Measurements from ENCODE around the gene NPSR1. TPM values are rescaled to one million over a fixed set of nuclear protein-coding genes. Genes with fewer than 3 reads are reported as not detected.

The NPSR1 gene
- total RNA-seq, 1 experiment from 2014 or later = not detected

DNA sequence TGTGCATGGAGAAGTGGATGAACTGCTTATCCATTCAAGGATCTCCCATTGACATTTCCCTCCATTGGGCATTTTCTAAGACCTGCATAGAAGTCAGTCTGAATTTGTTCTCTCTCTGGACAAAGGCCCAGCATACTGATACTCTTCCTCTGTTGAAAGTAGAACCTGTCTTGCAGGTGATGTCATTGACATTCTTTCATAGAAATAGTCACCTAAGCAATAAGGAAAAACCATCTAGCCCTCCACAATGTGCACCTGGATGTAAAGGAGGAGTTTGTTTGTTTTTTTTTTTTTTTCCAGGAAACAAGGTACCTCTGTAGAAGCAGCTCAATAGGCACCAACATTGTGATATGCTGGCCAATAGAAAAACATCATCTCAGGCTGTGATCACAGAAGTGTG lies 228.8 kb downstream of the NPSR1 start:
- H3K4me3 Mint-ChIP-seq (ENCODE audit: low read depth, unreplicated experiment) = no peak overlapping the region
- intact Hi-C loops (cut with micrococcal nuclease; ENCODE audit: unreplicated experiment) = no loop called here
- H3K9me3 Mint-ChIP-seq (ENCODE audit: low read depth, unreplicated experiment) = peaks cover 3% of the 10 kb centered on the region
- no peaks in the 10 kb centered on the region for H3K27me3 Mint-ChIP-seq (ENCODE audit: unreplicated experiment)
- TF ChIP-seq, protein P1, sequence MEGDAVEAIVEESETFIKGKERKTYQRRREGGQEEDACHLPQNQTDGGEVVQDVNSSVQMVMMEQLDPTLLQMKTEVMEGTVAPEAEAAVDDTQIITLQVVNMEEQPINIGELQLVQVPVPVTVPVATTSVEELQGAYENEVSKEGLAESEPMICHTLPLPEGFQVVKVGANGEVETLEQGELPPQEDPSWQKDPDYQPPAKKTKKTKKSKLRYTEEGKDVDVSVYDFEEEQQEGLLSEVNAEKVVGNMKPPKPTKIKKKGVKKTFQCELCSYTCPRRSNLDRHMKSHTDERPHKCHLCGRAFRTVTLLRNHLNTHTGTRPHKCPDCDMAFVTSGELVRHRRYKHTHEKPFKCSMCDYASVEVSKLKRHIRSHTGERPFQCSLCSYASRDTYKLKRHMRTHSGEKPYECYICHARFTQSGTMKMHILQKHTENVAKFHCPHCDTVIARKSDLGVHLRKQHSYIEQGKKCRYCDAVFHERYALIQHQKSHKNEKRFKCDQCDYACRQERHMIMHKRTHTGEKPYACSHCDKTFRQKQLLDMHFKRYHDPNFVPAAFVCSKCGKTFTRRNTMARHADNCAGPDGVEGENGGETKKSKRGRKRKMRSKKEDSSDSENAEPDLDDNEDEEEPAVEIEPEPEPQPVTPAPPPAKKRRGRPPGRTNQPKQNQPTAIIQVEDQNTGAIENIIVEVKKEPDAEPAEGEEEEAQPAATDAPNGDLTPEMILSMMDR (IDR thresholded peaks at IDR 0.05; ENCODE audit: unreplicated experiment) = no peak
- no TSS peak for BruUV-seq (replicated peaks)
- H3K27ac Mint-ChIP-seq (ENCODE audit: unreplicated experiment) = no peak overlapping the region
- no peaks in the 10 kb centered on the region for H3K36me3 Mint-ChIP-seq (ENCODE audit: insufficient read depth, unreplicated experiment)
- peaks cover 10% of the 10 kb centered on the region for H3K4me1 Mint-ChIP-seq (ENCODE audit: low read depth, unreplicated experiment)
- CTCF ChIA-PET = no interaction called here
- no peak for DNase-seq

DNA sequence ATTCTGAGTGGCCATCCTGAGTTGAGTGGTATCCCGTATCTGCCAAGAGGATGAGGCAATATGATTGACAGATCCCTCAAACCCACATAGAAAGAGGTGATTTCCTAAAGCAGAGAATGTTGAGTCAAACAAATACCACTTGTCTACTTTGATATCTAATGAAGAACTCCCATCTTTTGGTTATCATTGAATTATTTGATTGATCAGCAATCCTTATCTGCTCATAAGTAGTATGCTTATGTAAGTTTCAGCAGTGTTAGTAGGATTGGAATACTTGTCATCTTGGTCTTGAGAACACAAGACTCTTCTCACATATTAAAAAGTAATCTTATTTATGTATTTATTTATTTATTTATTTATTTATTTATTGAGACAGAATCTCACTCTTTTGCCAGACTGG lies 231.9 kb downstream of the NPSR1 start:
- Mint-ChIP-seq H3K4me1 (ENCODE audit: low read depth, unreplicated experiment) (peaks cover 15% of the 10 kb centered on the region), H3K27me3 (ENCODE audit: unreplicated experiment) (no peaks in the 10 kb centered on the region), H3K27ac (ENCODE audit: unreplicated experiment) (no peak overlapping the region), H3K9me3 (ENCODE audit: low read depth, unreplicated experiment) (peaks cover 9% of the 10 kb centered on the region), H3K36me3 (ENCODE audit: insufficient read depth, unreplicated experiment) (no peaks in the 10 kb centered on the region), H3K4me3 (ENCODE audit: low read depth, unreplicated experiment) (no peak overlapping the region)
- intact Hi-C loops (cut with micrococcal nuclease; ENCODE audit: unreplicated experiment) = no loop called here
- CTCF ChIA-PET = no interaction called here
- TF ChIP-seq, protein P1 (IDR thresholded peaks at IDR 0.05; ENCODE audit: unreplicated experiment) = no peak
- no TSS peak for BruUV-seq (replicated peaks)
- DNase-seq = no peak

DNA sequence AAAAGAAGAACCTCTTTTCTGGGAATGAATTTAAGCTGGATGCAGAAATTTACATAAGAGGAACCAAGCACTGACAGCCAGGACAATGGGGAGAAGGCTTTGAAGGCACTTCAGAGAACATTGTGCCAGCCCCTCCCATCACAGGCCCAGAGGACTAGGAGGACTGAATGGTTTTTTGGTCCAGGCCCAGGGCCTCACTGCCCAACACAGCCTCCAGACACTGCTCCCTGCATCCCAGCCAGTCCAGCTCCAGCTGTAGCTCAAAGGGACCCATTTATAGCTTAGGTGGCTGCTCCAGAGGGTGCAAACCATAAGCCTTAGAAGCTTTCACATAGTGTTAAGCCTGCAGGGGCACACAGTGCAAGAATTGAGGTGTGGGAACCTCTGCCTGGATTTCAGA lies 237.2 kb downstream of the NPSR1 start:
- TF ChIP-seq, protein P1 (IDR thresholded peaks at IDR 0.05; ENCODE audit: unreplicated experiment) = no peak
- intact Hi-C loops (cut with micrococcal nuclease; ENCODE audit: unreplicated experiment) = no loop called here

More for the DNA sequence above, 237.2 kb downstream of the NPSR1 start:
- H3K36me3 Mint-ChIP-seq (ENCODE audit: insufficient read depth, unreplicated experiment) = no peaks in the 10 kb centered on the region
- CTCF ChIA-PET = no interaction called here
- no peak overlapping the region for H3K27ac Mint-ChIP-seq (ENCODE audit: unreplicated experiment)
- no peaks in the 10 kb centered on the region for H3K27me3 Mint-ChIP-seq (ENCODE audit: unreplicated experiment)
- no peak for DNase-seq
- H3K9me3 Mint-ChIP-seq (ENCODE audit: low read depth, unreplicated experiment) = peaks cover 19% of the 10 kb centered on the region
- peaks cover 15% of the 10 kb centered on the region for H3K4me1 Mint-ChIP-seq (ENCODE audit: low read depth, unreplicated experiment)
- BruUV-seq (replicated peaks) = no TSS peak
- no peak overlapping the region for H3K4me3 Mint-ChIP-seq (ENCODE audit: low read depth, unreplicated experiment)

Measured in Calu3 (cell line).